ENCODE data around the gene ARMH4.

GRCh38 chr14:58141893-58142292 is 10.1 kb downstream of the ARMH4 start:
- TF ChIP-seq, protein P1, sequence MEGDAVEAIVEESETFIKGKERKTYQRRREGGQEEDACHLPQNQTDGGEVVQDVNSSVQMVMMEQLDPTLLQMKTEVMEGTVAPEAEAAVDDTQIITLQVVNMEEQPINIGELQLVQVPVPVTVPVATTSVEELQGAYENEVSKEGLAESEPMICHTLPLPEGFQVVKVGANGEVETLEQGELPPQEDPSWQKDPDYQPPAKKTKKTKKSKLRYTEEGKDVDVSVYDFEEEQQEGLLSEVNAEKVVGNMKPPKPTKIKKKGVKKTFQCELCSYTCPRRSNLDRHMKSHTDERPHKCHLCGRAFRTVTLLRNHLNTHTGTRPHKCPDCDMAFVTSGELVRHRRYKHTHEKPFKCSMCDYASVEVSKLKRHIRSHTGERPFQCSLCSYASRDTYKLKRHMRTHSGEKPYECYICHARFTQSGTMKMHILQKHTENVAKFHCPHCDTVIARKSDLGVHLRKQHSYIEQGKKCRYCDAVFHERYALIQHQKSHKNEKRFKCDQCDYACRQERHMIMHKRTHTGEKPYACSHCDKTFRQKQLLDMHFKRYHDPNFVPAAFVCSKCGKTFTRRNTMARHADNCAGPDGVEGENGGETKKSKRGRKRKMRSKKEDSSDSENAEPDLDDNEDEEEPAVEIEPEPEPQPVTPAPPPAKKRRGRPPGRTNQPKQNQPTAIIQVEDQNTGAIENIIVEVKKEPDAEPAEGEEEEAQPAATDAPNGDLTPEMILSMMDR (IDR thresholded peaks at IDR 0.05) = no peak
- TF ChIP-seq POLR2A (IDR thresholded peaks at IDR 0.05) (no peak), EP300 (IDR thresholded peaks at IDR 0.05) (no peak)

All from ovary (tissue), 3 donors.